HL-60 (cell line): ENCODE data around the gene KANSL3.

Source experiments
- DNase-seq, 2 experiments: peaks; one replicate each; pipeline ENCODE4 v3.0.0-alpha.2; 2010 to 2020; ENCODE audit warnings: low read depth in 1 of 2, low spot score in 1 of 2
- H3K27ac ChIP-seq: fragments of 250-450 bp; sonication (Bioruptor Pico); replicated peaks from 2 replicates; pipeline ENCODE4 v1.5.1; 2020; ENCODE audit warnings: mild to moderate bottlenecking, moderate library complexity
- H3K27me3 ChIP-seq: fragments of 250-450 bp; sonication (Bioruptor Pico); 2 replicates; pipeline ENCODE4 v1.5.1; 2021; ENCODE audit warnings: mild to moderate bottlenecking, moderate library complexity; ENCODE audit not compliant: insufficient read depth, poor library complexity, severe bottlenecking
- H3K4me3 ChIP-seq: replicated peaks from 2 replicates; pipeline ENCODE4 v1.5.1; 2011; ENCODE audit warnings: mild to moderate bottlenecking, control low read depth, low read length; ENCODE audit not compliant: insufficient read depth
- GABPA ChIP-seq: IDR thresholded peaks from 2 replicates; pipeline ENCODE4 v1.6.1; 2012; ENCODE audit warnings: low read depth
- POLR2AphosphoS5 ChIP-seq: IDR thresholded peaks from 2 replicates; pipeline ENCODE4 v1.6.1; 2012; ENCODE audit warnings: low read depth
- SPI1 ChIP-seq: IDR thresholded peaks from 2 replicates; pipeline ENCODE4 v1.6.1; 2012; ENCODE audit warnings: low read depth, mild to moderate bottlenecking, borderline replicate concordance
- TF ChIP-seq, protein P1 (sequence below): IDR thresholded peaks from one replicate; pipeline ENCODE4 v1.5.1; 2011; ENCODE audit warnings: low read length, control low read depth, inconsistent platforms; ENCODE audit not compliant: insufficient read depth
- TF ChIP-seq, protein P2 (sequence below): IDR thresholded peaks from 2 replicates; pipeline ENCODE4 v1.6.1; 2012; ENCODE audit warnings: low read depth; ENCODE audit not compliant: insufficient replicate concordance

KANSL3 gene

GRCh38 chr2:96681540-96681939, 43.4 kb upstream of the KANSL3 start:
- Histone ChIP-seq H3K4me3 (no peak overlapping the region), H3K27ac (no peak overlapping the region), H3K27me3 (no peaks in the 10 kb centered on the region)
- DNase-seq = no peak
- no peak for TF ChIP-seq GABPA
- TF ChIP-seq, protein P1, sequence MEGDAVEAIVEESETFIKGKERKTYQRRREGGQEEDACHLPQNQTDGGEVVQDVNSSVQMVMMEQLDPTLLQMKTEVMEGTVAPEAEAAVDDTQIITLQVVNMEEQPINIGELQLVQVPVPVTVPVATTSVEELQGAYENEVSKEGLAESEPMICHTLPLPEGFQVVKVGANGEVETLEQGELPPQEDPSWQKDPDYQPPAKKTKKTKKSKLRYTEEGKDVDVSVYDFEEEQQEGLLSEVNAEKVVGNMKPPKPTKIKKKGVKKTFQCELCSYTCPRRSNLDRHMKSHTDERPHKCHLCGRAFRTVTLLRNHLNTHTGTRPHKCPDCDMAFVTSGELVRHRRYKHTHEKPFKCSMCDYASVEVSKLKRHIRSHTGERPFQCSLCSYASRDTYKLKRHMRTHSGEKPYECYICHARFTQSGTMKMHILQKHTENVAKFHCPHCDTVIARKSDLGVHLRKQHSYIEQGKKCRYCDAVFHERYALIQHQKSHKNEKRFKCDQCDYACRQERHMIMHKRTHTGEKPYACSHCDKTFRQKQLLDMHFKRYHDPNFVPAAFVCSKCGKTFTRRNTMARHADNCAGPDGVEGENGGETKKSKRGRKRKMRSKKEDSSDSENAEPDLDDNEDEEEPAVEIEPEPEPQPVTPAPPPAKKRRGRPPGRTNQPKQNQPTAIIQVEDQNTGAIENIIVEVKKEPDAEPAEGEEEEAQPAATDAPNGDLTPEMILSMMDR = no peak

- no peak overlapping the region for H3K4me3 ChIP-seq
- TF ChIP-seq POLR2AphosphoS5 = no peak
- no peak for TF ChIP-seq GABPA
- TF ChIP-seq, protein P1 = no peak
- no peak for TF ChIP-seq SPI1
- TF ChIP-seq, protein P2, sequence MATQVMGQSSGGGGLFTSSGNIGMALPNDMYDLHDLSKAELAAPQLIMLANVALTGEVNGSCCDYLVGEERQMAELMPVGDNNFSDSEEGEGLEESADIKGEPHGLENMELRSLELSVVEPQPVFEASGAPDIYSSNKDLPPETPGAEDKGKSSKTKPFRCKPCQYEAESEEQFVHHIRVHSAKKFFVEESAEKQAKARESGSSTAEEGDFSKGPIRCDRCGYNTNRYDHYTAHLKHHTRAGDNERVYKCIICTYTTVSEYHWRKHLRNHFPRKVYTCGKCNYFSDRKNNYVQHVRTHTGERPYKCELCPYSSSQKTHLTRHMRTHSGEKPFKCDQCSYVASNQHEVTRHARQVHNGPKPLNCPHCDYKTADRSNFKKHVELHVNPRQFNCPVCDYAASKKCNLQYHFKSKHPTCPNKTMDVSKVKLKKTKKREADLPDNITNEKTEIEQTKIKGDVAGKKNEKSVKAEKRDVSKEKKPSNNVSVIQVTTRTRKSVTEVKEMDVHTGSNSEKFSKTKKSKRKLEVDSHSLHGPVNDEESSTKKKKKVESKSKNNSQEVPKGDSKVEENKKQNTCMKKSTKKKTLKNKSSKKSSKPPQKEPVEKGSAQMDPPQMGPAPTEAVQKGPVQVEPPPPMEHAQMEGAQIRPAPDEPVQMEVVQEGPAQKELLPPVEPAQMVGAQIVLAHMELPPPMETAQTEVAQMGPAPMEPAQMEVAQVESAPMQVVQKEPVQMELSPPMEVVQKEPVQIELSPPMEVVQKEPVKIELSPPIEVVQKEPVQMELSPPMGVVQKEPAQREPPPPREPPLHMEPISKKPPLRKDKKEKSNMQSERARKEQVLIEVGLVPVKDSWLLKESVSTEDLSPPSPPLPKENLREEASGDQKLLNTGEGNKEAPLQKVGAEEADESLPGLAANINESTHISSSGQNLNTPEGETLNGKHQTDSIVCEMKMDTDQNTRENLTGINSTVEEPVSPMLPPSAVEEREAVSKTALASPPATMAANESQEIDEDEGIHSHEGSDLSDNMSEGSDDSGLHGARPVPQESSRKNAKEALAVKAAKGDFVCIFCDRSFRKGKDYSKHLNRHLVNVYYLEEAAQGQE = no peak
- DNase-seq = no peak
- no peaks in the 10 kb centered on the region for H3K27me3 ChIP-seq
- no peak overlapping the region for H3K27ac ChIP-seq
Measured at GRCh38 chr2:96680561-96681141, 42.5 kb upstream of the KANSL3 start.

DNA sequence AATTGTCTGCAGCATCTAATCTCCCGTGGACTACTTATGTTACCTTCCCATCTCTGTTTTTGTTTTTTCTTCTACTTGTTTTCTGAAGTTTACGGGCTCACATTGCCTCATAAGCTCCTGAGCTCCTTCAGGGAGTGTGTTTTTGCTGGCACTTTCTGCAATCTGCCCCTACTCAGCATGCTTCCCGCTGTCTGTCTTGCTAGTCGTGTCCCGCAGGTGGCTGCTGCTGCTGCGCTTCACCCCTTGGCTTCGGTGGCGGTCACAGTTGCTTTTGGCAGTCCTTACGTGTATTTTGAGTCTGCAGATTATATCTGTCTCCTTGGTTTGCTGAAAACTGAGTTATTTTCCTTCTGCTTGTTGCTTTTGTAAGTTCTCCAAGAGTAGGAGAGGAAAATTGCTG, 41.7 kb upstream of the KANSL3 start:
- no peak overlapping the region for H3K27ac ChIP-seq
- no peaks in the 10 kb centered on the region for H3K27me3 ChIP-seq
- DNase-seq = no peak
- TF ChIP-seq GABPA (no peak), POLR2AphosphoS5 (no peak), SPI1 (no peak)
- TF ChIP-seq, protein P1 = no peak
- TF ChIP-seq, protein P2 = no peak
- no peak overlapping the region for H3K4me3 ChIP-seq
